Mesendoderm (in vitro differentiated cells): ENCODE data around the gene SMC5.
"Not testable (repeated sequence)": the region's sequence is repeated elsewhere in the genome, so short reads cannot be mapped to it uniquely, and the experiment has no call there.

Experiments
- DNase-seq: peaks from one replicate; pipeline ENCODE4 v3.0.0; 2013
- H2AK5ac ChIP-seq: 2 replicates; pipeline ENCODE4 v1.6.1; 2013; ENCODE audit warnings: low read length, inconsistent platforms
- H2BK120ac ChIP-seq: 2 replicates; pipeline ENCODE4 v1.6.1; 2013; ENCODE audit warnings: low read depth, mild to moderate bottlenecking, low read length, moderate library complexity, mixed read lengths
- H2BK15ac ChIP-seq: replicated peaks from 2 replicates; pipeline ENCODE4 v1.6.1; 2013; ENCODE audit warnings: low read depth, mild to moderate bottlenecking, moderate library complexity
- H2BK5ac ChIP-seq: 2 replicates; pipeline ENCODE4 v1.6.1; 2013; ENCODE audit warnings: low read length, inconsistent platforms
- H3K18ac ChIP-seq: 2 replicates; pipeline ENCODE4 v1.6.1; 2013; ENCODE audit warnings: mild to moderate bottlenecking, low read length, mixed read lengths
- H3K23ac ChIP-seq: one replicate; pipeline ENCODE4 v1.6.1; 2013; ENCODE audit warnings: low read length
- H3K27ac ChIP-seq: 2 replicates; pipeline ENCODE4 v1.5.1; 2013; ENCODE audit warnings: low read depth, mild to moderate bottlenecking, inconsistent platforms, low read length, moderate library complexity
- H3K27me3 ChIP-seq: 2 replicates; pipeline ENCODE4 v1.6.1; 2013; ENCODE audit warnings: low read length, control low read depth, mild to moderate bottlenecking, inconsistent platforms; ENCODE audit not compliant: insufficient read depth, poor library complexity
- H3K36me3 ChIP-seq: 2 replicates; pipeline ENCODE4 v1.6.1; 2013; ENCODE audit warnings: low read length, inconsistent platforms; ENCODE audit not compliant: control insufficient read depth, insufficient read depth
- H3K4ac ChIP-seq: one replicate; pipeline ENCODE4 v1.6.1; 2013; ENCODE audit warnings: low read depth, mild to moderate bottlenecking, low read length, moderate library complexity
- H3K4me1 ChIP-seq: 2 replicates; pipeline ENCODE4 v1.6.1; 2013; ENCODE audit warnings: low read depth, low read length, inconsistent platforms; ENCODE audit not compliant: control insufficient read depth
- H3K4me2 ChIP-seq: 2 replicates; pipeline ENCODE4 v1.6.1; 2013; ENCODE audit warnings: low read length
- H3K4me3 ChIP-seq: 2 replicates; pipeline ENCODE4 v1.5.1; 2013; ENCODE audit warnings: mild to moderate bottlenecking, low read length
- H3K56ac ChIP-seq: one replicate; pipeline ENCODE4 v1.6.1; 2013; ENCODE audit warnings: low read length
- H3K79me1 ChIP-seq: 2 replicates; pipeline ENCODE4 v1.6.1; 2013; ENCODE audit warnings: low read length, inconsistent platforms
- H3K79me2 ChIP-seq: 2 replicates; pipeline ENCODE4 v1.6.1; 2013; ENCODE audit warnings: mild to moderate bottlenecking, low read length; ENCODE audit not compliant: control insufficient read depth, insufficient read depth
- H3K9ac ChIP-seq: 2 replicates; pipeline ENCODE4 v1.6.1; 2013; ENCODE audit warnings: low read length, inconsistent platforms
- H4K5ac ChIP-seq: one replicate; pipeline ENCODE4 v1.6.1; 2013; ENCODE audit warnings: low read length
- H4K8ac ChIP-seq: one replicate; pipeline ENCODE4 v1.6.1; 2013; ENCODE audit warnings: low read depth, mild to moderate bottlenecking, control low read depth, low read length, moderate library complexity
- WGBS: extraction: QIAGEN DNeasy Blood & Tissue Kit; methylation state at CpG from one replicate; pipeline ENCODE4 v1.1.7; 2013; ENCODE audit warnings: low lambda C conversion rate, missing lambda C conversion rate; ENCODE audit not compliant: insufficient coverage; ENCODE audit errors: extremely low coverage; 5-methylcytosine and 5-hydroxymethylcytosine counted together

SMC5 gene

GRCh38 chr9:70392850-70393249 lies 134.1 kb downstream of the SMC5 start:
- H3K9ac ChIP-seq: no peak overlapping the region
- H3K18ac ChIP-seq: no peak overlapping the region
- DNase-seq: no peak
- no peak overlapping the region for H2BK15ac ChIP-seq
- H3K27ac ChIP-seq: no peak overlapping the region
- H3K4me2 ChIP-seq: no peak overlapping the region
- no peaks in the 10 kb centered on the region for H3K36me3 ChIP-seq
- H3K23ac ChIP-seq: no peak overlapping the region
- no CpG with 5 or more reads among the region's 3 CpGs for WGBS
- no peak overlapping the region for H4K5ac ChIP-seq
- no peak overlapping the region for H4K8ac ChIP-seq
- no peak overlapping the region for H3K4me3 ChIP-seq
- H2BK5ac ChIP-seq: no peak overlapping the region
- no peak overlapping the region for H3K4ac ChIP-seq
- no peaks in the 10 kb centered on the region for H3K4me1 ChIP-seq
- H3K79me2 ChIP-seq: no peaks in the 10 kb centered on the region
- no peak overlapping the region for H3K56ac ChIP-seq
- no peaks in the 10 kb centered on the region for H3K79me1 ChIP-seq
- no peaks in the 10 kb centered on the region for H3K27me3 ChIP-seq
- no peak overlapping the region for H2BK120ac ChIP-seq
- H2AK5ac ChIP-seq: no peak overlapping the region

DNA sequence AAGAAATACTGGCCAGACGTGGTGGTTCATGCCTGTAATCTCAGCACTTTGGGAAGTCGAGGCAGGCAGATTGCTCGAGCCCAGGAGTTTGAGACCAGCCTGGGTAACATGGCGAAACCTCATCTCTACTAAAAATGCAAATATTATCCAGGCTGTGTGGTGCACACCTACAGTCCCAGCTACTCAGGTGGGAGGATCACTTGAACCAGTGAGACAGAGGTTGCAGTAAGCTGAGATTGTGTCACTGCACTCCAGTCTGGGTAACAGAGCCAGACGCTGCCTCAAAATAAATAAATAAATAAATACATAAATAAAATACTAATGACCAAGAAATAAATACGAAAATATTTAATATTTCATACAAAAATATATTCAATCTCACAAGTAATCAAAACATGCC lies 136.9 kb downstream of the SMC5 start:
- no peak overlapping the region for H2BK120ac ChIP-seq
- no peak overlapping the region for H4K5ac ChIP-seq
- no peak overlapping the region for H3K23ac ChIP-seq
- H4K8ac ChIP-seq: no peak overlapping the region
- H2AK5ac ChIP-seq: no peak overlapping the region
- H3K27ac ChIP-seq: no peak overlapping the region
- H2BK5ac ChIP-seq: no peak overlapping the region
- H3K4ac ChIP-seq: no peak overlapping the region
- DNase-seq: no peak
- no peaks in the 10 kb centered on the region for H3K79me2 ChIP-seq
- no peaks in the 10 kb centered on the region for H3K4me1 ChIP-seq
- no peak overlapping the region for H3K4me2 ChIP-seq
- 100% methylated on average over 1 of the region's 6 CpGs for WGBS
- no peak overlapping the region for H3K18ac ChIP-seq
- no peaks in the 10 kb centered on the region for H3K27me3 ChIP-seq
- H3K36me3 ChIP-seq: no peaks in the 10 kb centered on the region
- H3K9ac ChIP-seq: no peak overlapping the region
- H3K79me1 ChIP-seq: no peaks in the 10 kb centered on the region
- H3K56ac ChIP-seq: no peak overlapping the region
- H2BK15ac ChIP-seq: no peak overlapping the region
- H3K4me3 ChIP-seq: no peak overlapping the region

DNA sequence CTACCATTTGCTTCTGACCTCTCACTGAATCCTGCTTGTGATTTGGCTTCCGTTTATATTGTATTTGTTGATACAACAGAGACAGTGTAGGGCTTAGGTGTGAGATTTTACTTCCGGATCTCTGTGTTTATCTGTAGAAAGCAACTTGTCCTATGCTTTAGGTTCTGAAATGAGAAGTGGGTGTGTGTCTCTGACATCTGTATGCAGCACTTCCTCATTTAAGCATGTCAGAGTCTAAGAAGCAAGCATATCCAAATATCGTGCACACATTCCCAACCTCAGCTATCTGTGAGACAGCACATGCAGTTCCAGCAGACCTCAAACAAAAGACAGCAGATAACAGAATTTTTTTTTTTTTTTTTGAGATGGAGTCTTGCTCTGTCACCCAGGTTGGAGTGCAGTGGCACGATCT lies 139.4 kb downstream of the SMC5 start:
- Histone ChIP-seq H2AK5ac (no peak overlapping the region), H3K27me3 (no peaks in the 10 kb centered on the region), H3K18ac (no peak overlapping the region), H3K4me2 (no peak overlapping the region), H3K4me3 (no peak overlapping the region), H2BK120ac (no peak overlapping the region), H3K36me3 (no peaks in the 10 kb centered on the region), H3K9ac (no peak overlapping the region), H3K4me1 (no peaks in the 10 kb centered on the region), H2BK15ac (no peak overlapping the region), H3K56ac (no peak overlapping the region), H3K27ac (no peak overlapping the region), H3K79me2 (no peaks in the 10 kb centered on the region), H2BK5ac (no peak overlapping the region), H3K23ac (no peak overlapping the region), H4K8ac (no peak overlapping the region), H3K79me1 (no peaks in the 10 kb centered on the region), H3K4ac (no peak overlapping the region), H4K5ac (no peak overlapping the region)
- WGBS: no CpG with 5 or more reads among the region's 4 CpGs
- no peak for DNase-seq

DNA sequence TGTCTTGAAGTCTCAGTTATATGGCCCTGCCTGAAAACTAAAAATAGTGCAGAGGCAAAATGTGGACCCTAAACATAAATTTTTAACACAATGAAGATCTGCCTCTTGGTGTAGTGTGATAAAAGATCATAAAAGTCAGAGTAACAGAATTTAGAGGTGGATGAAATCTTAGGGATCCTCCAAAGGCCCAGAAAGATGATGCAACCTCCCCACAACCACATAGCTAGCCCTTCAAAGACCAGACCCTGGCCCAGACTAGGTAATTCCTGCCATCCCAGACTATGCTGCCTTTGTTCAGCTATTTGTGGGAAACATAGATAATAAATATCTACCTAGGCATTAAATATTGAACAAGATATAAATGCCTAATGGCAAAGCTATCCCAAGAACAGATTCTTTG lies 140.4 kb downstream of the SMC5 start:
- Histone ChIP-seq H3K9ac (no peak overlapping the region), H4K5ac (no peak overlapping the region), H3K27me3 (no peaks in the 10 kb centered on the region), H2BK15ac (no peak overlapping the region), H3K23ac (no peak overlapping the region), H3K36me3 (no peaks in the 10 kb centered on the region), H3K4me2 (no peak overlapping the region), H3K27ac (no peak overlapping the region), H3K18ac (no peak overlapping the region), H2BK5ac (no peak overlapping the region), H3K4me3 (no peak overlapping the region), H3K4ac (no peak overlapping the region), H2BK120ac (no peak overlapping the region), H3K56ac (no peak overlapping the region), H3K79me2 (no peaks in the 10 kb centered on the region), H3K79me1 (no peaks in the 10 kb centered on the region), H2AK5ac (no peak overlapping the region), H3K4me1 (no peaks in the 10 kb centered on the region), H4K8ac (no peak overlapping the region)
- no peak for DNase-seq

DNA sequence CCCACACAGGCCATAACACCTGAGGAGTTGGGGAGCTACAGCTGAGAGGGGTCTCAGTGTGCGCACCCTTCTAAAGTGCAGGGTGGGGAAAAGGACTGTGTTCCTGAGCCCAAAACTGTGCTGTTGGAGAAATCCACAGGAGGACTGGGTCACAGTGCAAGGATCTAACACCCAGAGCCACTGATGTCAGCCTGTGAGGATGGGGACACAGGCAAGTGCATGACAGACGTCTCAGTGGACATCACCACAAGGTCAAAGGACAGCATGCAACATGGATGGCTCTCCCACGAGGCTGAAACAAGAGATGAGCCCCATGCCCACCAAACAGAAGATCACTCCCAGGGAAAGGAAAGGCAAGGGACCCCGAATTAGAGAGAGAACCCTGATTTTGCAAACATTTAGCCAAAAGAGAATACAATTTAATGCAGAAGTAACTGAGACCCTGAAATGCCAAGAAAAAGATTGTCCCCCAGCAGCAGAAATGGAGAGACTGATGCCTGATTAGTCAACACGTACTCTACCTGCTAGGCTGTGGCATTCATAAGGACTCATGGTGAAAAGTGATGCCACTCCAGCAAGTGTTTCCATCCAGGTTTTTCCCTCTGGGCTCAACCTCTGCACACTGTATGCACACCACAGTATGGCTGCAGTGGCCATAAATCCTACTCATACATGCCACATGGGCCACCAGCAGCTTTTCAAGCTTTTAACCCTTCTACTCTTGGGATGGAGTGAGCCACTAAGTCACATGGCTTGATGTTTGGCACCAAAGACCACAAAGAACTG lies 141.5 kb downstream of the SMC5 start:
- Histone ChIP-seq H2BK120ac (no peak overlapping the region), H2AK5ac (no peak overlapping the region), H3K79me2 (no peaks in the 10 kb centered on the region), H4K5ac (no peak overlapping the region), H3K23ac (no peak overlapping the region), H3K79me1 (no peaks in the 10 kb centered on the region), H3K27ac (no peak overlapping the region), H3K4ac (no peak overlapping the region), H3K4me1 (no peaks in the 10 kb centered on the region), H4K8ac (no peak overlapping the region), H3K18ac (no peak overlapping the region), H3K27me3 (no peaks in the 10 kb centered on the region), H3K4me2 (no peak overlapping the region), H2BK5ac (no peak overlapping the region), H3K56ac (no peak overlapping the region), H3K36me3 (no peaks in the 10 kb centered on the region), H3K9ac (no peak overlapping the region), H3K4me3 (no peak overlapping the region), H2BK15ac (no peak overlapping the region)
- DNase-seq: no peak
- no CpG with 5 or more reads among the region's 5 CpGs for WGBS

GRCh38 chr9:70401241-70401640 lies 142.5 kb downstream of the SMC5 start:
- H3K18ac ChIP-seq, H3K4me1 ChIP-seq, H3K23ac ChIP-seq, H3K4me3 ChIP-seq, H4K8ac ChIP-seq, H3K4ac ChIP-seq, H3K79me2 ChIP-seq, H3K27me3 ChIP-seq, H3K4me2 ChIP-seq, H2BK15ac ChIP-seq, H2AK5ac ChIP-seq, H3K36me3 ChIP-seq, H3K56ac ChIP-seq, H2BK120ac ChIP-seq, H2BK5ac ChIP-seq, H4K5ac ChIP-seq, DNase-seq, H3K9ac ChIP-seq, H3K27ac ChIP-seq, H3K79me1 ChIP-seq: not testable (repeated sequence)
- no CpG with 5 or more reads among the region's 6 CpGs for WGBS
